Measurements from ENCODE around the gene GLCE. TPM values are rescaled to one million over a fixed set of nuclear protein-coding genes. Genes with fewer than 3 reads are reported as not detected.

GLCE gene
- total and polyA plus RNA-seq, 10 of the 15 experiments (the other 5 are each of a cell fraction or from before 2014, with no cell fraction given) = 2.1 to 11.9 (median 2.9) TPM

GRCh38 chr15:69305204-69305931 lies 144.9 kb downstream of the GLCE start:
- Histone ChIP-seq H3K27me3 (replicated peaks in 1 of 2; ENCODE audit: control insufficient read depth in 2 of 2, insufficient read depth in 2 of 2, low read length in 1 of 2) (no peaks in the 10 kb centered on the region), H3K4me1 (ENCODE audit: control insufficient read depth, insufficient read depth, low read length) (no peaks in the 10 kb centered on the region), H2AFZ (ENCODE audit: control insufficient read depth, low read depth, low read length) (no peak overlapping the region), H3K9me3 (replicated peaks; ENCODE audit: control insufficient read depth, insufficient read depth, low read length) (no peaks in the 10 kb centered on the region), H4K20me1 (ENCODE audit: control insufficient read depth, insufficient read depth) (no peaks in the 10 kb centered on the region), H3K4me3 (no peak overlapping the region), H3K4me2 (ENCODE audit: control insufficient read depth, insufficient read depth) (no peak overlapping the region), H3K79me2 (ENCODE audit: control insufficient read depth, insufficient read depth, low read length) (no peaks in the 10 kb centered on the region), H3K9ac (ENCODE audit: control insufficient read depth, insufficient read depth, low read length) (no peak overlapping the region), H3K36me3 (ENCODE audit: control insufficient read depth in 2 of 2, insufficient read depth in 2 of 2, low read length in 1 of 2) (no peaks in the 10 kb centered on the region), H3K27ac (ENCODE audit: control insufficient read depth, insufficient read depth) (no peak overlapping the region)
- FAIRE-seq (no peak), DNase-seq (ENCODE audit: low read depth, low spot score) (no peak), ATAC-seq (no peak)
- WGBS (ENCODE audit: insufficient coverage, insufficient replicate concordance, low lambda C conversion rate, missing lambda C conversion rate) = 38% methylated on average over 20 of the region's 20 CpGs
- no TSS peak for BruUV-seq (replicated peaks)
- ChIA-PET RAD21 (ENCODE audit: unreplicated experiment) (no interaction called here), CTCF (no interaction called here), POLR2A (interaction anchor here (0.7 kb wide), 1 partner anchor 209 kb away, joined by 8 read pairs; no protein-coding TSS in a partner anchor), SMC1A (ENCODE audit: uncharacterized antibody, unreplicated experiment) (interaction anchor here (0.6 kb wide), 1 partner anchor 14 kb away, joined by 3 read pairs; no protein-coding TSS in a partner anchor)
- no peak for TF ChIP-seq CREM (IDR thresholded peaks at IDR 0.05; ENCODE audit: low read depth)
- no peak for TF ChIP-seq ZSCAN29 (IDR thresholded peaks at IDR 0.05)
- TF ChIP-seq SMAD1 (IDR thresholded peaks at IDR 0.05; ENCODE audit: low read depth, partially characterized antibody) = no peak
- no peak for TF ChIP-seq ETV6 (conservative IDR thresholded peaks at IDR 0.05 in 1 of 2, IDR thresholded peaks at IDR 0.05 in 1 of 2; ENCODE audit: borderline replicate concordance in 1 of 2, low read depth in 1 of 2)
- no peak for TF ChIP-seq NR2F1 (conservative IDR thresholded peaks at IDR 0.05)
- in situ Hi-C loops (cut with MboI) (no loop called here), intact Hi-C loops (cut with micrococcal nuclease; ENCODE audit: unreplicated experiment) (no loop called here)

- H3K4me1 ChIP-seq (ENCODE audit: control insufficient read depth, insufficient read depth, low read length) = no peaks in the 10 kb centered on the region
- no peak overlapping the region for H3K9ac ChIP-seq (ENCODE audit: control insufficient read depth, insufficient read depth, low read length)
- no peak for FAIRE-seq
- H2AFZ ChIP-seq (ENCODE audit: control insufficient read depth, low read depth, low read length) = no peak overlapping the region
- no peaks in the 10 kb centered on the region for H3K27me3 ChIP-seq (replicated peaks in 1 of 2; ENCODE audit: control insufficient read depth in 2 of 2, insufficient read depth in 2 of 2, low read length in 1 of 2)
- ChIA-PET RAD21 (ENCODE audit: unreplicated experiment) (no interaction called here), POLR2A (interaction anchor here (0.7 kb wide), 1 partner anchor 210 kb away, joined by 8 read pairs; no protein-coding TSS in a partner anchor), CTCF (no interaction called here), SMC1A (ENCODE audit: uncharacterized antibody, unreplicated experiment) (interaction anchor here (0.6 kb wide), 1 partner anchor 15 kb away, joined by 3 read pairs; no protein-coding TSS in a partner anchor)
- ATAC-seq = no peak
- intact Hi-C loops (cut with micrococcal nuclease; ENCODE audit: unreplicated experiment) (no loop called here), in situ Hi-C loops (cut with MboI) (no loop called here)
- no peaks in the 10 kb centered on the region for H3K36me3 ChIP-seq (ENCODE audit: control insufficient read depth in 2 of 2, insufficient read depth in 2 of 2, low read length in 1 of 2)
- H3K4me3 ChIP-seq = no peak overlapping the region
- H4K20me1 ChIP-seq (ENCODE audit: control insufficient read depth, insufficient read depth) = no peaks in the 10 kb centered on the region
- no peak overlapping the region for H3K4me2 ChIP-seq (ENCODE audit: control insufficient read depth, insufficient read depth)
- TF ChIP-seq REST (IDR thresholded peaks at IDR 0.05; ENCODE audit: low read depth, low read length) (no peak), NR2C1 (IDR thresholded peaks at IDR 0.05) (peak; percentile 33; the same call in 1 of the 2 replicates), GABPA (IDR thresholded peaks at IDR 0.05; ENCODE audit: low read depth) (no peak)
- H3K9me3 ChIP-seq (replicated peaks; ENCODE audit: control insufficient read depth, insufficient read depth, low read length) = no peaks in the 10 kb centered on the region
- no TSS peak for BruUV-seq (replicated peaks)
- WGBS (ENCODE audit: insufficient coverage, insufficient replicate concordance, low lambda C conversion rate, missing lambda C conversion rate) = 65% methylated on average over 8 of the region's 9 CpGs
- no peak for DNase-seq (ENCODE audit: low read depth, low spot score)
- H3K79me2 ChIP-seq (ENCODE audit: control insufficient read depth, insufficient read depth, low read length) = no peaks in the 10 kb centered on the region
- no peak overlapping the region for H3K27ac ChIP-seq (ENCODE audit: control insufficient read depth, insufficient read depth)
These were observed 145.6 kb downstream of the GLCE start for GRCh38 chr15:69305933-69306568.

Measured in GM12878 (cell line).